Motor neuron (in vitro differentiated cells): ENCODE results near the gene RERE. TPM values are rescaled to one million over a fixed set of nuclear protein-coding genes. Genes with fewer than 3 reads are reported as not detected.

Experiments
- ATAC-seq, 8 experiments: fragments of 200-7000 bp; cut with Tn5 transposase; replicated peaks in 6 of 8; 2 replicates each; pipeline ENCODE4 v1.8.0; 2021; ENCODE audit warnings: mild to moderate bottlenecking in 8 of 8, moderate library complexity in 8 of 8
- H3K27ac ChIP-seq, 2 donors: fragments of 250-450 bp; sonication (Bioruptor Pico); 2 replicates each; pipeline ENCODE4 v1.9.0; 2021; ENCODE audit warnings: antibody characterized with exemption in 2 of 2, mild to moderate bottlenecking in 2 of 2, moderate library complexity in 1 of 2
- H3K4me1 ChIP-seq, 2 donors: fragments of 250-450 bp; sonication (Bioruptor Pico); replicated peaks in 1 of 2; 2 replicates each; pipeline ENCODE4 v1.6.1; 2021; ENCODE audit warnings: antibody characterized with exemption in 2 of 2, mild to moderate bottlenecking in 2 of 2, moderate library complexity in 1 of 2
- H3K4me3 ChIP-seq, 5 donors: fragments of 250-450 bp; sonication (Bioruptor Pico); 2 replicates each; pipeline ENCODE4 v1.9.0; 2021; ENCODE audit warnings: antibody characterized with exemption in 5 of 5, mild to moderate bottlenecking in 5 of 5, moderate library complexity in 4 of 5
- WGBS, 10 experiments: fragments of 450-650 bp; shearing (Covaris generic); methylation state at CpG; one replicate each; pipeline ENCODE4 v1.0.0; 2022; 5-methylcytosine and 5-hydroxymethylcytosine counted together
- in situ Hi-C, 9 experiments: fragments of 400-800 bp; cut with MboI; loops; one replicate each; pipeline ENCODE4 v1.15.0; 2021; ENCODE audit warnings: low sequenced_read_pairs in 9 of 9, low pct_unique_long_range_greater_than_20kb in 2 of 9; ENCODE audit not compliant: unreplicated experiment in 9 of 9
- total RNA-seq, 8 experiments: library from RNA; unstranded; fragments of 300-600 nt; gene quantifications; 2 replicates each; pipeline versions ENCODE4 v1.2.3 to v1.2.4, GENCODE V29; 2022

RERE gene
- total RNA-seq, 8 experiments from 2014 or later: 17.8 to 576 (median 111) TPM

DNA sequence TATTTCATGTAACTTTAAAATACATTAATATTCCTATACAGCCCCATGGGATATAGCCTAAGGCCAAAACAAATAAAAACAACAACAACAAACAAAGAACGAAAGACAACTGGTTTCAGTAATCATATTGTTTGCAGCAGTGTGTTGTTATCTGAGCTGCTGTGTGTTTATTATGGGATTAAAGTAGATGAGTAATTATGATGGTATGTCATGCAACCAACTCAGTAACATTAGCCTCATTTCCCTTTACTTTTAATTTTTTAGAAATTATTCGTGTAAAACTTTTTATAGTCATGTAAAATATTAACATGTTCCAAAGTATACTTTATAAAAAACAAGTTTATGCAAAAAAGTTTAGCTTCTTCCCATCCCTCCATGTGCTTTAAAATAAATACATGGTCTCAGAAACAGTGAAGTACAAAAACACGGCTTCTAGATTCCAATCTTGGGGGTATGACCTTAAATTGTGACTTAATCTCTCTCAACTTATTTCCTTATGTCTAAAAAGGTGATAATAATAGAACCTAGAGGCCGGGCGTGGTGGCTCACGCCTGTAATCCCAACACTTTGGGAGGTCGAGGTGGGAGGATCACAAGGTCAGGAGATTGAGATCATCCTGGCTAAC is 323.4 kb downstream of the RERE start:
- in situ Hi-C loops: no loop called here
- 33 to 100% (median 83%) methylated on average over 2 to 7 of the region's 7 CpGs for WGBS, 10 experiments
- no peak overlapping the region for H3K4me3 ChIP-seq
- no peaks in the 10 kb centered on the region for H3K4me1 ChIP-seq
- no peak for ATAC-seq
- no peak overlapping the region for H3K27ac ChIP-seq

DNA sequence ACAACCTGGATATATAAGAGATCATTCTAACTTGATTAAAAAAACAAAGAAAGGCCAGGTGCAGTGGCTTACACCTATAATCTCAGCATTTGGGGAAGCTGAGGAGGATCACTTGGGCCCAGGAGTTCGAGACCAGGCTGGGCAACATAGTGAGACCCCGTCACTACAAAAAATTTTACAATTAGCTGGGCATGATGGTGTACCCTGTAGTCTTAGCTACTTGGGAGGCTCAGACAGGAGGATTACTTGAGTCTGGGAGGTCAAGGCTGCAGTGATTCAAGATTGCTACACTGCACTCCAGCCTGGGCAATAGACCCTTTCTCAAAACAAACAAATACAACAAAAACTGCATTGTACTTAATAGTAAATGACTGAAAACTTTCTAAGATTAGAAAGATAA is 330.2 kb downstream of the RERE start:
- H3K27ac ChIP-seq: no peak overlapping the region
- in situ Hi-C loops: no loop called here
- WGBS, 10 experiments: 50 to 100% (median 91%) methylated on average over 1 to 2 of the region's 2 CpGs; no CpG with 5 or more reads in 3 of the 10 experiments

DNA sequence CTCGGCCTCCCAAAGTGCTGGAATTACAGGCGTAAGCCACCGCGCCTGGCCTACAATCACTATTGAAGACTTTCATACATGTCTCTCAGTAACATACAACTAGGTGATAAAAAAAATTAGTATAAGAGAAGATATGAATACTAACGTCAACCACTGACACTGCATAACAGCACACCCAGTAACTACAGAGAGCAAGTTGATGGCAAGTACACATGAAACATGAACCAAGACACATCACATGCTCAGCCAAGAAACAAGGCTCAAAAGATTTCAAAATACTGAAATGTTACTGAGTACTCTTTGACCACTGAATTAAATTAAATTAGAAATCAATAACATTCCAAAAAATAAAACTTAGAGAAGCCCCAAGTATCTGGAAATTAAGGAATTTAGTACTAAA is 331.4 kb downstream of the RERE start:
- no peak overlapping the region for H3K27ac ChIP-seq
- no peak for ATAC-seq
- H3K4me1 ChIP-seq: peaks cover 6 to 20% of the 10 kb centered on the region in 2 donors
- H3K4me3 ChIP-seq: no peak overlapping the region
- 80 to 100% (median 99%) methylated on average over 1 to 5 of the region's 5 CpGs; no CpG with 5 or more reads in 2 of the 10 experiments for WGBS, 10 experiments
- in situ Hi-C loops: no loop called here

More for the DNA sequence above, 330.2 kb downstream of the RERE start:
- ATAC-seq: no peak
- H3K4me1 ChIP-seq: peaks cover 5 to 18% of the 10 kb centered on the region in 2 donors
- no peak overlapping the region for H3K4me3 ChIP-seq

DNA sequence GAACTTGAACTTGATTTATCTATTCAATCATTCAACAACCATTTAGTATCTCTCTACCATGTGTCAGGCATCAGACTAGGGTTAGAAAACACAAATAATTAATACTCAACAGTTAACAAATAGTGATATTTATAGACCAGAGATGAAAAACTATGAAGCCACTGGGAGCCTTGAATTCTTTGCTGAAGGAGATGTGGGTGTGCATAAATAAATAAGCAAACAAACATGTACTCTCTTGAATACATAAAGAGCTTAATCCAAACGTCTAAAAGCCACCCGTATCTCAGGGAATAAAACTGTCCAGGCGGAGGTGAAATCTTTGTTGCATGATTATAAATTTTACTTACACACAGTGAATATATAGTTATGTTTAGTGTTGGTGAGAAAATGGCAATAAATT is 333.9 kb downstream of the RERE start:
- peaks cover 8 to 20% of the 10 kb centered on the region in 2 donors for H3K4me1 ChIP-seq
- ATAC-seq: peak in 3 of 8 experiments; percentile 44 to 80 (median 56)
- no peak overlapping the region for H3K27ac ChIP-seq
- no peak overlapping the region for H3K4me3 ChIP-seq
- 13 to 100% (median 76%) methylated on average over 2 to 3 of the region's 3 CpGs; no CpG with 5 or more reads in 1 of the 10 experiments for WGBS, 10 experiments
- in situ Hi-C loops: no loop called here

DNA sequence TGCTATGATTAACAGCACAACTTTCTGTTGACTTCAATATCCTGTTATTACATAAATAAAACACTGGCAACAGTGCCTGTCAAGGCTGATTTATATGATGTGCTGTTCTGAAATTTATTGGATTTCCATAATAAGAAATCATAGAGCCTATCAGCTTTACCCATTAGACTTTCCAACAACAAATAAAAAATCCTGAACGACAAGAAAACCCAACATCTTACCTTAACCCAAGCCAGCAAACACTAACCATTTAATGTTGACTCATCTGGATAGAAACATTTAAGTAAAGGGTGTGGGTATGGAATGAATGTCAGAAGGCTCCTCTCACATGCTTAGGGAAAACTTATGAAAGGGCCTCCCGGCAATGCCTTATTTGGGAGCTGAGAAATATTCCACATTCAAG is 334.5 kb downstream of the RERE start:
- ATAC-seq: peak; percentile 29 to 98 (median 60)
- Histone ChIP-seq H3K4me3 (no peak overlapping the region), H3K27ac (no peak overlapping the region), H3K4me1 (peaks cover 8 to 20% of the 10 kb centered on the region in 2 donors)
- WGBS, 10 experiments: 6 to 100% (median 85%) methylated on average over 1 to 2 of the region's 2 CpGs; no CpG with 5 or more reads in 3 of the 10 experiments
- in situ Hi-C loops: no loop called here

DNA sequence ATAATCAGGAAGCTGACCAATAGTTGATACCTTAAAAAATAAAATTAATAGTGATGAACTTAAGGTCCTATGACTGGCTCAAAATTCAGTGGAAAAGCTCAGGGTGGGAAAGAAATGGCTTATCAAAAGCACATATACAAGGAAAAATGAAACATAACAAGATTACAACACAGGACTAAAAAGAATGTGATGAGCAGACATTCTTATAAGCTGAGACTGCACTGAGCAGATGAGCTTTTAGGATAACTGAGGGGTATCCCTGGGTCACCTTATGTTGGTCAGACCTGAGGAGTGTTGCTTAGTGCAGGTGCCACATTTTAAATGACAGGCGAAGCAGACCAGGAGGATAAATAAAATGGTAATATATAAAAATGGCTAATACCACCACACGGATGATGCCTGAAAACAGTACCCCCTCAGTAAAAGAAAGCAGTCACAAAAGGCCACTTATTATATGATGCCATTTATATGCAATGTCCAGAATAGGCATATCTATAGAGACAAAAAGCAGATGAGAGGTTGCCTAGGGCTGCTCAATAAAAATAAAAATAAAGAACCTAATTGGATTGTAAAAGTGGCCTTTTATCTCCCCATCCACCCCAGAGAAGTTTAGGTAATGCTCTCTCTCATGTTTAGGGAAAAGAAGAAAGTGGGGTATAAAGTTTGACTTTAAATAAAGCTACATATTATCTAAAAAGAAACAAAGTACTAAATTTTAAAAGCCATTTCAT is 335.6 kb downstream of the RERE start:
- Histone ChIP-seq H3K4me1 (peaks cover 16 to 29% of the 10 kb centered on the region in 2 donors), H3K27ac (no peak overlapping the region), H3K4me3 (no peak overlapping the region)
- 65 to 94% (median 78%) methylated on average over 2 of the region's 2 CpGs; no CpG with 5 or more reads in 3 of the 10 experiments for WGBS, 10 experiments
- in situ Hi-C loops: no loop called here
- no peak for ATAC-seq

DNA sequence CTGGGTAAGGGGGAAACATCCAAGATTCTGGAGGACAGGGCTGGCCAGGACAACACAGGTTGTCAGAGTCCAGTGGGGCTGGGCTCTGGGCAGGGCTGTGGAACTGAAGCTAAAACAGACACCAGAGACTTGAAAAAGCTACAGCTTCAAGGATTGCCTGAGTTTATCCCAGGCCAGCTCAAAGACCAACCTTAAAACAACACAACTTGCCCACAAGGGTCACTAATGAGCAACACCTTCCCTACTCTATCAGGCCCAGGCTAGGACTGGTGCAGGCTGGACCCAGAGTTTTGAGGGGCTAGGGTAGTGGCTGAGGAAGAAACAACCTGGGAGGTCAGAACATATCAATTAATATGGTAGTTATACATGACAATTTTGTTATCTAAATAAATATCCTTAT is 338.9 kb downstream of the RERE start:
- no peak for ATAC-seq
- Histone ChIP-seq H3K4me1 (peaks cover 34 to 56% of the 10 kb centered on the region in 2 donors), H3K27ac (no peak overlapping the region), H3K4me3 (no peak overlapping the region)
- in situ Hi-C loops: no loop called here

DNA sequence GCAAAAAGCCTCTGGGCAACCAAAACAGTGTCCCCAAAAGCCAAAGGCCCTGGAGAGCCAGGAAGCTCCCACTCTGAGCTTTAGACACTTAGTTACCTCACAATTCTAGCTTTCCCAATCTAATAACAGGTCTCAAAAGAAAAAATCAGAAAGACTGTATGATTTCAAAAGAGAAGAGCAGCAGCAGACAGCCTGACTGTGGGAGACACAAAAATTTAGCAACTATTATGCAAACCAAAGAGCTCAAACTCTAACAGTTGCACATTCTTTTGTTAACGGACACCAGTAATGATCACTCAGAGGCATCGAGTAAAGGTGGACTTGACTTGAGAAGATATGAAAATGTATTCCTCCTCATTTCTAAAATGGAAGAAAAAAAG is 339.5 kb downstream of the RERE start:
- peaks cover 34 to 56% of the 10 kb centered on the region in 2 donors for H3K4me1 ChIP-seq
- H3K27ac ChIP-seq: no peak overlapping the region
- peak in 1 of 8 experiments; percentile 16 for ATAC-seq
- WGBS, 10 experiments: 11 to 100% (median 68%) methylated on average over 1 to 2 of the region's 2 CpGs
- H3K4me3 ChIP-seq: no peak overlapping the region
- in situ Hi-C loops: no loop called here

DNA sequence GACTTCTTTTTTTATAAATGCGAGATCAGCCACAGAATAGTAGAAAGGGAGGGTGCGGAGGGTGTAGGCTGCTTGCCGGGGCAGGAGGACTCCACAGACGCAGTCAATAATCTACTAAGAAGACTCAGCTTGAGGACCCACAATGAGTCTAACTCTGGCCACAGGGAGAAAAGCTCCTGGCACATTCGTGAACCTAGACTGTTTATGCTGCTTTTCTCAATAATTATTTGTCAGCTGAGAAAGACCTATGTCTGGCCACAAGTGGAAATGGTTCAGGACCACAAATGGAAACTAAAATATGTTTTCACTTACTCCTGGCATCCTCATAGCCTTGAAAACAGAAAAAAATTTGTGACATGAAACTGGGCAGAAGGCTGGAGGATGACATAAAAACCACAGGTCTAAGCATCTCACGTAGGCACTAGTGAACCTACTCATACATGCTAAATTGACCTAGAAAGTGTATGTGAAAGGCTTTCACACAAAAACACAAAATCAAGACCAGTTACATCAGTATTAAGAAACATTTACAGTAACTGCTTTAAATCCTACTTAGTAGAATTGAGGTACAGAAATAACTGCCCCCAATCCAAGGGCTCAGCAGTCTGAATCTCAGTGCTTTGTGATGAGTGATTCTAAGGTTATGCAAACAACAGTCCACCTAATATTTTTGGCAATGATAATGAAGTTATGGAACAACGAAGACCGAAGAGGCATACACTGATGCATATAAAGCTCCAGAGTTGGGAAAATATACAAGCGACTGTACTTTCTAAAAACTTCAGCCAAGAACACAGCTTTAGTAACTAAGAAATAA is 340.1 kb downstream of the RERE start:
- peak in 4 of 8 experiments; percentile 25 to 85 (median 62) for ATAC-seq
- H3K4me1 ChIP-seq: peaks cover 40 to 56% of the 10 kb centered on the region in 2 donors
- WGBS, 10 experiments: 15 to 67% (median 56%) methylated on average over 1 to 9 of the region's 9 CpGs; no CpG with 5 or more reads in 1 of the 10 experiments
- in situ Hi-C loops: no loop called here
- H3K27ac ChIP-seq: peak overlapping the region in 1 of 2 donors; percentile 12
- no peak overlapping the region for H3K4me3 ChIP-seq

DNA sequence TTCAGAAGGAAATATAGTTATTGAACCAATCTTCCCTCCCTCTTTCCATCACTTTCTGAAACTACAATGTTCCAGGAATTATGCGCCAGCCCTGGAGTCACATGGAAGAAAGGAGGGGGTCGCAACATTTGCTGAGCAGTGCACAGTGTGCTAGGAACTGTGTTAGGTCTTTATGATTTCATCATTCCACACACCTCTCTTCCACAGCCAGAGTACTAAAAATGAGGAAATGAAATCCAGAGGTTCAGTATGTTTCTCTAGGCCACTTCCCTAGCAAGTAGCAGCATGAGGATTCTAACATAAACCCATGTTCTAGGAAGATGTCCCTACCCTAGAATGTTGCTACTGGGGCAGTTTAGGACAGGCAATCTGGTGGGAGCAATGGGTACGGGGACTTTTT is 341.4 kb downstream of the RERE start:
- H3K27ac ChIP-seq: peak overlapping the region; percentile 21 to 62
- in situ Hi-C loops: no loop called here
- ATAC-seq: peak in 6 of 8 experiments; percentile 26 to 87 (median 80)
- no peak overlapping the region for H3K4me3 ChIP-seq
- H3K4me1 ChIP-seq: peaks cover 37 to 61% of the 10 kb centered on the region in 2 donors
- WGBS, 10 experiments: 50 to 100% (median 83%) methylated on average over 1 to 3 of the region's 3 CpGs; no CpG with 5 or more reads in 2 of the 10 experiments

DNA sequence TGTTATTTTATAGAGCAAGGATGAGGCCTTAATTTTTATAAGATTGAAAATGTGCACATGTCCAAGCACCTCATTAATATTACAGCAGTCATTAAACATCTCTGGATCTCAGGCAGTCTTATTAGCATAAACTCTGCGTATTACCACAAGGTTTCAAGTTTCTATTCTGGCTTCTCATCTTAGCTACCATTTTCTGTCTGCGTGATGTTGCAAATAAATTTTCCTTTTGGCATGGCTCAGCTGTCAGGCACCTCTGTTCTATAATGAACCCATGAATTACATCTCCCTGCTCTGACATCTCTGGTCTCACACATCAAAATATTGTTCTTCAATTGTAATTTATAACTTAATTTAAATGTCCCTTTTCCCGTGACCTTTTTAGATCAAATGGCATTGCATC is 343.1 kb downstream of the RERE start:
- H3K4me3 ChIP-seq: no peak overlapping the region
- H3K27ac ChIP-seq: peak overlapping the region in 1 of 2 donors; percentile 28
- in situ Hi-C loops: no loop called here
- WGBS, 10 experiments: 23 to 100% (median 27%) methylated on average over 1 to 3 of the region's 3 CpGs
- peak in 6 of 8 experiments; percentile 12 to 80 (median 68) for ATAC-seq
- H3K4me1 ChIP-seq: peaks cover 36 to 61% of the 10 kb centered on the region in 2 donors

DNA sequence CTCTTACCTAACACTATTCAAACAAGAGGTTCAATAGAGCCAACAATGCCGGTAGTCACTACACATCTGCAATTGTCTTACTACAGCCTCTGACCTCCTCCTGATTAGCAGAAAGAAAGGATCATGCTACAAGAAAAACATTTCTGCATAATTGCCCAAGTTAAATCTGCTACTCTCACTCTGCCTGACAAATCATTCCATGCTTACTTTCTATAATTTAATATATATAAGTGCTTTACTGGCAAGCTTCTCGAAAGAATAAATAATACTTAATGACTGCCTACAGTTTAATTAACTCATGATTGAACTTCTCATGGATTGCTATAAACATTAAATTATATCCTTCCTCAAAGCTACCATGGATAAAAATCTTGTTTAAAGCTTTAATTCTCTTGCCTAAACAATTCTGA is 343.5 kb downstream of the RERE start:
- Histone ChIP-seq H3K4me3 (no peak overlapping the region), H3K4me1 (peaks cover 36 to 61% of the 10 kb centered on the region in 2 donors), H3K27ac (peak overlapping the region in 1 of 2 donors; percentile 37)
- WGBS, 10 experiments: 20 to 100% (median 72%) methylated on average over 1 to 2 of the region's 2 CpGs; no CpG with 5 or more reads in 1 of the 10 experiments
- ATAC-seq: peak in 3 of 8 experiments; percentile 2 to 42 (median 29)
- in situ Hi-C loops: no loop called here
